Measurements from ENCODE around the gene GABRG3. TPM values are rescaled to one million over a fixed set of nuclear protein-coding genes. Genes with fewer than 3 reads are reported as not detected.

The GABRG3 gene
- total and polyA plus RNA-seq, 2 experiments from 2014 or later, result 0.10 to 1.4 TPM

DNA sequence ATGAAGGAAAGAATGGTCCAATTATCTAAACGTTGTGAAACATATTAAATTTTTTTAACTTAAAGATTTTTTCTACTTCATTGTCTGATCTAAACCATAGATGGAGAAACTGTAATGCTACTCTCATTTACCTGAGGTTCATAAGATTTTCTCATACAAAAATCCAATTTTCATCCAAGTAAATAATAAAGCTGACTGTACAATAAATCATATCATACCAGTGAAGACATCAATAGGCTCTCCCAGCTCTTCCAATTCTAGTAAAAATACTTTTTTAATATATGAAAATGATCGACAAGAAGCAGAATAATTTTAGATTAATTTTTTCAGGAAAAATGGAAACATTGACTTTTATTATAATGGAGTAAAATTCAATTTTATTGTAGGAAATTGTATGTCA is 260.8 kb downstream of the GABRG3 start:
- no peaks in the 10 kb centered on the region for H3K36me3 Mint-ChIP-seq (ENCODE audit: low read depth)
- no peak overlapping the region for H3K27ac Mint-ChIP-seq
- Histone ChIP-seq H3K36me3 (ENCODE audit: insufficient read depth) (no peaks in the 10 kb centered on the region), H3K27me3 (ENCODE audit: insufficient read depth) (no peaks in the 10 kb centered on the region), H4K20me1 (replicated peaks; ENCODE audit: insufficient read depth) (no peaks in the 10 kb centered on the region), H3K79me2 (replicated peaks; ENCODE audit: insufficient read depth) (no peaks in the 10 kb centered on the region), H3K4me2 (no peak overlapping the region), H3K27ac (ENCODE audit: low read depth) (no peak overlapping the region), H3K4me3 (no peak overlapping the region), H3F3A (replicated peaks; ENCODE audit: low read depth) (no peaks in the 10 kb centered on the region), H3K4me1 (ENCODE audit: insufficient read depth) (no peaks in the 10 kb centered on the region), H2AFZ (no peak overlapping the region), H3K9me2 (ENCODE audit: insufficient read depth) (no peaks in the 10 kb centered on the region)
- TF ChIP-seq, protein P1, sequence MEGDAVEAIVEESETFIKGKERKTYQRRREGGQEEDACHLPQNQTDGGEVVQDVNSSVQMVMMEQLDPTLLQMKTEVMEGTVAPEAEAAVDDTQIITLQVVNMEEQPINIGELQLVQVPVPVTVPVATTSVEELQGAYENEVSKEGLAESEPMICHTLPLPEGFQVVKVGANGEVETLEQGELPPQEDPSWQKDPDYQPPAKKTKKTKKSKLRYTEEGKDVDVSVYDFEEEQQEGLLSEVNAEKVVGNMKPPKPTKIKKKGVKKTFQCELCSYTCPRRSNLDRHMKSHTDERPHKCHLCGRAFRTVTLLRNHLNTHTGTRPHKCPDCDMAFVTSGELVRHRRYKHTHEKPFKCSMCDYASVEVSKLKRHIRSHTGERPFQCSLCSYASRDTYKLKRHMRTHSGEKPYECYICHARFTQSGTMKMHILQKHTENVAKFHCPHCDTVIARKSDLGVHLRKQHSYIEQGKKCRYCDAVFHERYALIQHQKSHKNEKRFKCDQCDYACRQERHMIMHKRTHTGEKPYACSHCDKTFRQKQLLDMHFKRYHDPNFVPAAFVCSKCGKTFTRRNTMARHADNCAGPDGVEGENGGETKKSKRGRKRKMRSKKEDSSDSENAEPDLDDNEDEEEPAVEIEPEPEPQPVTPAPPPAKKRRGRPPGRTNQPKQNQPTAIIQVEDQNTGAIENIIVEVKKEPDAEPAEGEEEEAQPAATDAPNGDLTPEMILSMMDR (conservative IDR thresholded peaks at IDR 0.05; ENCODE audit: low read depth in 2 of 2), result no peak
- TF ChIP-seq, protein P2, sequence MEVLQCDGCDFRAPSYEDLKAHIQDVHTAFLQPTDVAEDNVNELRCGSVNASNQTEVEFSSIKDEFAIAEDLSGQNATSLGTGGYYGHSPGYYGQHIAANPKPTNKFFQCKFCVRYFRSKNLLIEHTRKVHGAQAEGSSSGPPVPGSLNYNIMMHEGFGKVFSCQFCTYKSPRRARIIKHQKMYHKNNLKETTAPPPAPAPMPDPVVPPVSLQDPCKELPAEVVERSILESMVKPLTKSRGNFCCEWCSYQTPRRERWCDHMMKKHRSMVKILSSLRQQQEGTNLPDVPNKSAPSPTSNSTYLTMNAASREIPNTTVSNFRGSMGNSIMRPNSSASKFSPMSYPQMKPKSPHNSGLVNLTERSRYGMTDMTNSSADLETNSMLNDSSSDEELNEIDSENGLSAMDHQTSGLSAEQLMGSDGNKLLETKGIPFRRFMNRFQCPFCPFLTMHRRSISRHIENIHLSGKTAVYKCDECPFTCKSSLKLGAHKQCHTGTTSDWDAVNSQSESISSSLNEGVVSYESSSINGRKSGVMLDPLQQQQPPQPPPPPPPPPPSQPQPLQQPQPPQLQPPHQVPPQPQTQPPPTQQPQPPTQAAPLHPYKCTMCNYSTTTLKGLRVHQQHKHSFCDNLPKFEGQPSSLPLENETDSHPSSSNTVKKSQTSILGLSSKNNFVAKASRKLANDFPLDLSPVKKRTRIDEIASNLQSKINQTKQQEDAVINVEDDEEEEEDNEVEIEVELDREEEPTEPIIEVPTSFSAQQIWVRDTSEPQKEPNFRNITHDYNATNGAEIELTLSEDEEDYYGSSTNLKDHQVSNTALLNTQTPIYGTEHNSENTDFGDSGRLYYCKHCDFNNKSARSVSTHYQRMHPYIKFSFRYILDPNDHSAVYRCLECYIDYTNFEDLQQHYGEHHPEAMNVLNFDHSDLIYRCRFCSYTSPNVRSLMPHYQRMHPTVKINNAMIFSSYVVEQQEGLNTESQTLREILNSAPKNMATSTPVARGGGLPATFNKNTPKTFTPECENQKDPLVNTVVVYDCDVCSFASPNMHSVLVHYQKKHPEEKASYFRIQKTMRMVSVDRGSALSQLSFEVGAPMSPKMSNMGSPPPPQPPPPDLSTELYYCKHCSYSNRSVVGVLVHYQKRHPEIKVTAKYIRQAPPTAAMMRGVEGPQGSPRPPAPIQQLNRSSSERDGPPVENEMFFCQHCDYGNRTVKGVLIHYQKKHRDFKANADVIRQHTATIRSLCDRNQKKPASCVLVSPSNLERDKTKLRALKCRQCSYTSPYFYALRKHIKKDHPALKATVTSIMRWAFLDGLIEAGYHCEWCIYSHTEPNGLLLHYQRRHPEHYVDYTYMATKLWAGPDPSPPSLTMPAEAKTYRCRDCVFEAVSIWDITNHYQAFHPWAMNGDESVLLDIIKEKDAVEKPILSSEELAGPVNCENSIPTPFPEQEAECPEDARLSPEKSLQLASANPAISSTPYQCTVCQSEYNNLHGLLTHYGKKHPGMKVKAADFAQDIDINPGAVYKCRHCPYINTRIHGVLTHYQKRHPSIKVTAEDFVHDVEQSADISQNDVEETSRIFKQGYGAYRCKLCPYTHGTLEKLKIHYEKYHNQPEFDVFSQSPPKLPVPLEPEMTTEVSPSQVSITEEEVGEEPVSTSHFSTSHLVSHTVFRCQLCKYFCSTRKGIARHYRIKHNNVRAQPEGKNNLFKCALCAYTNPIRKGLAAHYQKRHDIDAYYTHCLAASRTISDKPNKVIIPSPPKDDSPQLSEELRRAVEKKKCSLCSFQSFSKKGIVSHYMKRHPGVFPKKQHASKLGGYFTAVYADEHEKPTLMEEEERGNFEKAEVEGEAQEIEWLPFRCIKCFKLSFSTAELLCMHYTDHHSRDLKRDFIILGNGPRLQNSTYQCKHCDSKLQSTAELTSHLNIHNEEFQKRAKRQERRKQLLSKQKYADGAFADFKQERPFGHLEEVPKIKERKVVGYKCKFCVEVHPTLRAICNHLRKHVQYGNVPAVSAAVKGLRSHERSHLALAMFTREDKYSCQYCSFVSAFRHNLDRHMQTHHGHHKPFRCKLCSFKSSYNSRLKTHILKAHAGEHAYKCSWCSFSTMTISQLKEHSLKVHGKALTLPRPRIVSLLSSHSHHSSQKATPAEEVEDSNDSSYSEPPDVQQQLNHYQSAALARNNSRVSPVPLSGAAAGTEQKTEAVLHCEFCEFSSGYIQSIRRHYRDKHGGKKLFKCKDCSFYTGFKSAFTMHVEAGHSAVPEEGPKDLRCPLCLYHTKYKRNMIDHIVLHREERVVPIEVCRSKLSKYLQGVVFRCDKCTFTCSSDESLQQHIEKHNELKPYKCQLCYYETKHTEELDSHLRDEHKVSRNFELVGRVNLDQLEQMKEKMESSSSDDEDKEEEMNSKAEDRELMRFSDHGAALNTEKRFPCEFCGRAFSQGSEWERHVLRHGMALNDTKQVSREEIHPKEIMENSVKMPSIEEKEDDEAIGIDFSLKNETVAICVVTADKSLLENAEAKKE (CRISPR knock-in tag; IDR thresholded peaks at IDR 0.05), result no peak
- TF ChIP-seq ZNF114 (CRISPR knock-in tag; IDR thresholded peaks at IDR 0.05) (no peak), POLR2AphosphoS5 (IDR thresholded peaks at IDR 0.05; ENCODE audit: low read depth) (no peak), STAT1 (IDR thresholded peaks at IDR 0.05; ENCODE audit: unreplicated experiment) (no peak), EZH2 (IDR thresholded peaks at IDR 0.05; ENCODE audit: low read depth, unreplicated experiment) (no peak), ZNF331 (CRISPR knock-in tag; IDR thresholded peaks at IDR 0.05; ENCODE audit: low read depth) (no peak), CREB1 (CRISPR knock-in tag; IDR thresholded peaks at IDR 0.05; ENCODE audit: low read depth) (no peak)
- TF ChIP-seq, protein P3, sequence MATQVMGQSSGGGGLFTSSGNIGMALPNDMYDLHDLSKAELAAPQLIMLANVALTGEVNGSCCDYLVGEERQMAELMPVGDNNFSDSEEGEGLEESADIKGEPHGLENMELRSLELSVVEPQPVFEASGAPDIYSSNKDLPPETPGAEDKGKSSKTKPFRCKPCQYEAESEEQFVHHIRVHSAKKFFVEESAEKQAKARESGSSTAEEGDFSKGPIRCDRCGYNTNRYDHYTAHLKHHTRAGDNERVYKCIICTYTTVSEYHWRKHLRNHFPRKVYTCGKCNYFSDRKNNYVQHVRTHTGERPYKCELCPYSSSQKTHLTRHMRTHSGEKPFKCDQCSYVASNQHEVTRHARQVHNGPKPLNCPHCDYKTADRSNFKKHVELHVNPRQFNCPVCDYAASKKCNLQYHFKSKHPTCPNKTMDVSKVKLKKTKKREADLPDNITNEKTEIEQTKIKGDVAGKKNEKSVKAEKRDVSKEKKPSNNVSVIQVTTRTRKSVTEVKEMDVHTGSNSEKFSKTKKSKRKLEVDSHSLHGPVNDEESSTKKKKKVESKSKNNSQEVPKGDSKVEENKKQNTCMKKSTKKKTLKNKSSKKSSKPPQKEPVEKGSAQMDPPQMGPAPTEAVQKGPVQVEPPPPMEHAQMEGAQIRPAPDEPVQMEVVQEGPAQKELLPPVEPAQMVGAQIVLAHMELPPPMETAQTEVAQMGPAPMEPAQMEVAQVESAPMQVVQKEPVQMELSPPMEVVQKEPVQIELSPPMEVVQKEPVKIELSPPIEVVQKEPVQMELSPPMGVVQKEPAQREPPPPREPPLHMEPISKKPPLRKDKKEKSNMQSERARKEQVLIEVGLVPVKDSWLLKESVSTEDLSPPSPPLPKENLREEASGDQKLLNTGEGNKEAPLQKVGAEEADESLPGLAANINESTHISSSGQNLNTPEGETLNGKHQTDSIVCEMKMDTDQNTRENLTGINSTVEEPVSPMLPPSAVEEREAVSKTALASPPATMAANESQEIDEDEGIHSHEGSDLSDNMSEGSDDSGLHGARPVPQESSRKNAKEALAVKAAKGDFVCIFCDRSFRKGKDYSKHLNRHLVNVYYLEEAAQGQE (IDR thresholded peaks at IDR 0.05; ENCODE audit: unreplicated experiment), result no peak
- TF ChIP-seq, protein P4, sequence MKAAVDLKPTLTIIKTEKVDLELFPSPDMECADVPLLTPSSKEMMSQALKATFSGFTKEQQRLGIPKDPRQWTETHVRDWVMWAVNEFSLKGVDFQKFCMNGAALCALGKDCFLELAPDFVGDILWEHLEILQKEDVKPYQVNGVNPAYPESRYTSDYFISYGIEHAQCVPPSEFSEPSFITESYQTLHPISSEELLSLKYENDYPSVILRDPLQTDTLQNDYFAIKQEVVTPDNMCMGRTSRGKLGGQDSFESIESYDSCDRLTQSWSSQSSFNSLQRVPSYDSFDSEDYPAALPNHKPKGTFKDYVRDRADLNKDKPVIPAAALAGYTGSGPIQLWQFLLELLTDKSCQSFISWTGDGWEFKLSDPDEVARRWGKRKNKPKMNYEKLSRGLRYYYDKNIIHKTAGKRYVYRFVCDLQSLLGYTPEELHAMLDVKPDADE (IDR thresholded peaks at IDR 0.05), result no peak
- no peaks in the 10 kb centered on the region for H3K4me1 Mint-ChIP-seq
- H3K27me3 Mint-ChIP-seq (ENCODE audit: insufficient read depth, low read depth, poor library complexity), result no peaks in the 10 kb centered on the region
- H3K4me3 Mint-ChIP-seq, result no peak overlapping the region
- no peaks in the 10 kb centered on the region; the same call in 2 of the 3 replicates for H3K9me3 Mint-ChIP-seq
- ATAC-seq (no peak), DNase-seq (ENCODE audit: low spot score) (no peak)

Measured in GM23338 (cell line).